ENCODE results near the gene RAB35. TPM values are rescaled to one million over a fixed set of nuclear protein-coding genes. Genes with fewer than 3 reads are reported as not detected.

RAB35 gene
- total and polyA plus RNA-seq, 9 of the 15 experiments (the other 6 are each of a cell fraction or from before 2014, with no cell fraction given) = 0.65 to 76.3 (median 38.9) TPM

DNA sequence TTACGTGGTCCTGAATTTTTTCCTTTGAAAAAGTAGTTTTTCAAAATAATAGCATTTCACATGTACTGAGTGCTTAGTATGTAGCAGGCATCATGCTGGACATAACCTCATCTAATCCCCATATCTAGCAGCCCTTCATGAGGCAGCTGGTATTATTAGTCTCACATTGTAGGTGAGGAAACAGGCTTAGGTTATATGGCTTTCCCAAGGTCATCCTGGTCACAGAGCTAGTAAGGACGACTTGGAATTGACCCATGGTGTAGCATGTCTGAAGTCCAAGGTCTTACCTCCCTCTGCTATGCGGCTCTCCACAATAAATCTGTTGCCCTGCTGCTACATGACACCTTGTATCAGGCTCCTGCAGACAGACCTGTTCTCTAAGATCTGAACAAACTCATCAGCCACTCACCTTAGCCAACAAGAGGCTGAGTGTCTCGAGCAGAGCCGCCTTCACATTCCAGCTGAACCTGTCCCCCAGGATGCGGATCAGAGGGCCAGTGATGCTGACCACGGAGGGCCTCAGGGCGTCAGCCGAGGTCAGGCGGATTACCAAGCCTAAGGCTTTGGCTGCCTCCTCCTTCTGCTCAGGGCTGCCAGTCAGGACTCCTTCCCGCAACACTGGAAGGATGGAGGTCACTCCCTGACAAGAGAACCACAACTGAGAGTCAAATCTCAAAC lies 19.7 kb upstream of the RAB35 start (continued):
- TF ChIP-seq, protein P1, sequence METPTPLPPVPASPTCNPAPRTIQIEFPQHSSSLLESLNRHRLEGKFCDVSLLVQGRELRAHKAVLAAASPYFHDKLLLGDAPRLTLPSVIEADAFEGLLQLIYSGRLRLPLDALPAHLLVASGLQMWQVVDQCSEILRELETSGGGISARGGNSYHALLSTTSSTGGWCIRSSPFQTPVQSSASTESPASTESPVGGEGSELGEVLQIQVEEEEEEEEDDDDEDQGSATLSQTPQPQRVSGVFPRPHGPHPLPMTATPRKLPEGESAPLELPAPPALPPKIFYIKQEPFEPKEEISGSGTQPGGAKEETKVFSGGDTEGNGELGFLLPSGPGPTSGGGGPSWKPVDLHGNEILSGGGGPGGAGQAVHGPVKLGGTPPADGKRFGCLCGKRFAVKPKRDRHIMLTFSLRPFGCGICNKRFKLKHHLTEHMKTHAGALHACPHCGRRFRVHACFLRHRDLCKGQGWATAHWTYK (CRISPR knock-in tag; IDR thresholded peaks at IDR 0.05) = no peak
- no peak for TF ChIP-seq ZMIZ1 (IDR thresholded peaks at IDR 0.05; ENCODE audit: low read depth in 2 of 2, low read length in 2 of 2)

DNA sequence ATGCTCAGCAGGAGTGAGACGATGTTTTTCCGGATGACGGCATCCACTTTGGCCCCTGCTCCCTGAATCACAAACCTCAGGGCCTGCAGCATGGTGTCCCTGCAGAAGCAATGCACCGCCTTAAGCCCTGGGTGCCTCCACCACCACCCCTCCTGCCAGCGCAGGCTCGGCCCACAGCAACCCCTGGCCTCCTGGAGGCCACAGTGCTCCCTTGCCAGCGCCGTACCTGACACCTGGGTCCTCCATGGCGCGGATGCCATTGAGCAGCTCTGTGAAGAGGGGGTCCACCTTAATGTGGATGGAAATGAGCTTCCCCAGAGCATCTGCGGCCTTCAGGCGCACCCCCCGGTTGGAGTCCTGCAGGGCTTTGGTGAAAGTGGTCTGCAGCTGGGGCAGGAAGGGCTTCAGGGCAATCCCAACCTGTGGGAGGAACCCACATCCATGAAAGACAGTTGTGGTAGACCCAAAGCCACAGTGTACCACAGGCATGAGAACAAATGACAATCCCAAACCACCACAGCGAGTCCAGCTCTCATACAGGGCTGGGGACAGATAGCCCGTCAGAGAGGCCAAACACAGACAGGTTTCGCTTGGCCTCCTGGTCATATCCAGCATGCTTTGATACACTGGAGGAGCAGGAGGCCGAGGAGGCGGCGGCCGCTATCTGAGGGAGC lies 17.9 kb upstream of the RAB35 start:
- FAIRE-seq (no peak), ATAC-seq (no peak), DNase-seq (ENCODE audit: extremely low read depth in 1 of 4, low spot score in 3 of 4) (no peak)
- POLR2A ChIA-PET = no interaction called here
- H3K27ac ChIP-seq (ENCODE audit: extremely low read depth, low read depth, low read length) = no peak overlapping the region
- no peak overlapping the region for H3K4me3 ChIP-seq
- H3K4me1 ChIP-seq (replicated peaks in 1 of 2; ENCODE audit: control insufficient read depth in 2 of 2, insufficient read depth in 2 of 2, low read length in 2 of 2) = no peaks in the 10 kb centered on the region
- no peak overlapping the region for H2AFZ ChIP-seq (ENCODE audit: low read depth, low read length)
- H3K4me2 ChIP-seq (ENCODE audit: insufficient read depth, low read length) = no peak overlapping the region
- H3K36me3 ChIP-seq (ENCODE audit: control insufficient read depth, insufficient read depth, low read length) = peaks cover 97% of the 10 kb centered on the region
- in situ Hi-C loops (cut with MboI) = no loop called here
- intact Hi-C loops (cut with micrococcal nuclease) = no loop called here
- WGBS (ENCODE audit: insufficient coverage, low coverage, missing lambda C conversion rate) = 99% methylated on average over 20 of the region's 20 CpGs
- no peaks in the 10 kb centered on the region for H3K9me3 ChIP-seq (replicated peaks; ENCODE audit: control insufficient read depth, insufficient read depth, low read depth, low read length)
- CTCF ChIA-PET (ENCODE audit: low intra/inter-chr PET ratio) = no interaction called here
- no peaks in the 10 kb centered on the region for H3K79me2 ChIP-seq (ENCODE audit: control insufficient read depth, insufficient read depth, low read length)
- BruUV-seq (replicated peaks) = no TSS peak
- no peaks in the 10 kb centered on the region for H3K27me3 ChIP-seq (ENCODE audit: control insufficient read depth in 2 of 2, insufficient read depth in 2 of 2, low read length in 2 of 2)
- TF ChIP-seq ARHGAP35 (IDR thresholded peaks at IDR 0.05; ENCODE audit: partially characterized antibody) (no peak), POLR2G (IDR thresholded peaks at IDR 0.05; ENCODE audit: low read depth, low read length) (peak; percentile 33; the same call in 1 of the 2 replicates)
- H4K20me1 ChIP-seq (replicated peaks; ENCODE audit: control insufficient read depth, insufficient read depth, low read length) = no peaks in the 10 kb centered on the region
- H3K9me1 ChIP-seq (ENCODE audit: control insufficient read depth, insufficient read depth, low read length) = no peaks in the 10 kb centered on the region
- no peak overlapping the region for H3K9ac ChIP-seq (ENCODE audit: insufficient read depth in 1 of 2, low read depth in 2 of 2, low read length in 2 of 2)
